K562 treated with DMSO at 1 percent for 4 hours (cell line): Measurements from ENCODE around the gene CALML3. TPM values are rescaled to one million over a fixed set of nuclear protein-coding genes. Genes with fewer than 3 reads are reported as not detected.

ENCODE experiments used
- total RNA-seq: library from RNA; unstranded; fragments of 300-600 nt; gene quantifications from 2 replicates; pipeline ENCODE4 v1.2.3, GENCODE V29; 2022; ENCODE audit not compliant: insufficient read depth

CALML3 gene
- not detected in 2 replicates for total RNA-seq

DNA sequence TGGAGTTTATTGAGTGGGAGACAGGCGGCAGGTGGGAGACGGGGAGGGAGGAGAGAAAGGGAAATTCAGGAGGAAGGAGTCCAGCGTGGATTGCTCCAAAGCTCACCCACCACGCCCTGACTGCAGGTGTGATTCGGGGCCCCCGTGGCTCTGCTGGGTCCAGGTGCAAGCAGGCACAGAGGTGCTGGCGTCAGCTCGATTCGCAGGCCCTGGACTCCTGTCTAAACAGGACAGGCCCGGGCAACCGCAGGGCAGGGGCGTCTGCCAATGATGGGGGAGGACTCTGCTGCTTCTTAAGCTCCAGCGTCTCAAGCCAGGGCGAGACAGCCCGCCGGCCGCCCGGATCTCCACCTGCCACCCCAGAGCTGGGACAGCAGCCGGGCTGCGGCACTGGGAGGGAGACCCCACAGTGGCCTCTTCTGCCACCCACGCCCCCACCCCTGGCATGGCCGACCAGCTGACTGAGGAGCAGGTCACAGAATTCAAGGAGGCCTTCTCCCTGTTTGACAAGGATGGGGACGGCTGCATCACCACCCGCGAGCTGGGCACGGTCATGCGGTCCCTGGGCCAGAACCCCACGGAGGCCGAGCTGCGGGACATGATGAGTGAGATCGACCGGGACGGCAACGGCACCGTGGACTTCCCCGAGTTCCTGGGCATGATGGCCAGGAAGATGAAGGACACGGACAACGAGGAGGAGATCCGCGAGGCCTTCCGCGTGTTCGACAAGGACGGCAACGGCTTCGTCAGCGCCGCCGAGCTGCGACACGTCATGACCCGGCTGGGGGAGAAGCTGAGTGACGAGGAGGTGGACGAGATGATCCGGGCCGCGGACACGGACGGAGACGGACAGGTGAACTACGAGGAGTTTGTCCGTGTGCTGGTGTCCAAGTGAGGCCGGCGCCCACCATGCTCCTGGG is at the start of gene CALML3:
TSS of gene CALML3 (plus strand) at position 321 of the 920 bp plus-strand sequence. CDS start at position 446, 125 bp downstream.

DNA sequence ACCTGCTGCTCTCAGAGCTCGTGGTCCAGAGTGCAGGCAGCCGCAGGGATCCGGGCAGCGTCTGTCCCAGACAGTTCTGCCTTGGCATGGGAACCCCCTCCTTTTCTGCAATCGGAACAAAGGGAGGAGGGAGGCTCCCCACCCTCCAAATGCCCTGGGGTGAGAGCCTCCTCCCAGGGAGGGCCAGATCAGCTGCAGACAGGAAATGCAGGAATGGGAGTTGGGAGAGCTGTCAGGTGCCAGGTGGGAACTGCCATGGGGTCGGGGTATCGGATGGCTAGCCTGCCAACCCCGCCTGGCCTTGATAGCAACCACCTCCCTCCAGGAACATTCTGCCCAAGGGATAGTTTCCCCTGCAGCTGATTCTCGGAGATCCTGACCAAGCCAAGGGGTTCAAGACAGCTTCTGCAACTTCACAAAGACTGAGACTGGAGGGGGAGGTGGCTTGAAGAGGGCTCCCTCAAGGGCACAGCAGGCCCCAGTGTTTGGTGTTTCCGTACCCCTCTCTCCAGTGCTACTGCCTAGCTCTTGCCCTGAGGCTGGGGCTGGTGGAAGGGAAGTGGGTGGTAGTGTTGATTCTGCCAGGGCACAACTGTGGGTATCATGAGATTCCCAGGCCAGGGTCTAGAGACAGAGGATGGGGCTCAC is 25.1 kb upstream of the CALML3 start, which contains the start of gene CALML5:
TSS of gene CALML5 (minus strand) at position 78 of the 648 bp plus-strand sequence. CDS start 132 bp downstream, outside the sequence.

Other genes starting within 250 kb of the CALML3 start
- gene UCN3, start 160.0 kb upstream of the CALML3 start, total RNA-seq = not detected in 2 replicates
- gene TUBAL3, start 120.1 kb upstream of the CALML3 start, total RNA-seq = 2.8 and 3.4 TPM in 2 replicates
- gene NET1, start 112.4 kb upstream of the CALML3 start, total RNA-seq = 55.2 and 58.2 TPM in 2 replicates
- not detected in 2 replicates for gene CALML5, start 25.4 kb upstream of the CALML3 start, total RNA-seq
- 24.7 and 25.7 TPM in 2 replicates for gene ASB13, start 141.6 kb downstream of the CALML3 start, total RNA-seq
- gene TASOR2, start 159.9 kb downstream of the CALML3 start, total RNA-seq = 18.5 and 19.3 TPM in 2 replicates